Activated CD4-positive, alpha-beta T cell treated with anti-CD3 and anti-CD28 coated beads for 24 hours (primary cell): ENCODE measurements around the gene TIGAR.

Experiments
- DNase-seq, 2 donors: peaks; one replicate each; pipeline ENCODE4 v3.0.0-alpha.2; 2020; ENCODE audit warnings: low read depth in 2 of 2

The TIGAR gene

GRCh38 chr12:4378772-4379171, 57.8 kb downstream of the TIGAR start:
- DNase-seq: no peak

GRCh38 chr12:4379405-4379804, 58.4 kb downstream of the TIGAR start, which contains the start of gene FGF23:
FGF23 (minus strand) TSS chr12:4379712; CDS start chr12:4379582, 130 bp downstream.
- no peak for DNase-seq

GRCh38 chr12:4380332-4380731, 59.3 kb downstream of the TIGAR start:
- no peak for DNase-seq

GRCh38 chr12:4383304-4383865, 62.4 kb downstream of the TIGAR start:
- no peak for DNase-seq

GRCh38 chr12:4386801-4387200, 65.8 kb downstream of the TIGAR start:
- DNase-seq: no peak

- no peak for DNase-seq
Measured at GRCh38 chr12:4387607-4388006, 66.6 kb downstream of the TIGAR start.

DNA sequence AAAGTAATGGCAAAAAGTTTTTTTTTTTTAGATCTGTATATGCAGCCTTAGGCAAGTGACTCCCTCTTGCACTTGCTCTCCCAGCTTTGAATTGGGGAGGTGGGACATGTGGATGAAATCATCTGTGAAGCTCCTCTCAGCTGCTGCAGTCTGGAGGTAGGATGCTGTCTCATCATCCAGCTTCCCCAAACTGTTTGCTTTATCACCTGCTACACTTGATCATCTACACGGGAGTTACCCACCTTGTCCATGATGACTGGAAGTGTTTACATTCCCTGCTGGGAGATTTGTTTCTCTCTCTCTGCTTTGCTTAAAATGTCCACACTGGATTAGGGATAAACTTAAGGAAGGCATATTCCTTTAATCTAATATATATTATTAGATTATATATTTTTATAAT, 67.0 kb downstream of the TIGAR start:
- DNase-seq: no peak

DNA sequence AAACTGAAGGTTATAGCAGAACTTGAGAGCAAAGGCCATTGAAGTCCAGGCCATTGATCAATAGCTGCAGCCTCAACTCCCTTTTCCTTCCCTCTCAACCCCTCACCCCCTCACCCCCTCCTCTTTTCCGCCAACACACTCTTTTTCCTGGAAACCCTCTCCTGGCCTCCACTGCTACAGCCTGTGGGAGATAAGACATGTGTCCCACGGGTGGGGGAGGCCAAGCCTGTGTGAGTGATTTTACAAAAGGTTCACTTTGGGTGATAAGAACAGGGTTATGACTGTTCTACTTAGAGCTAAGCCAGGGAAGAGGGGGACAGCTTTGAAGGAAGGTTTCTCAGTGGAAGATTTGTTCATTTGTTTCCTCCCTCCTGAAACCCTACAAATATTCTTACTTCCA, 67.6 kb downstream of the TIGAR start:
- DNase-seq: no peak

GRCh38 chr12:4392223-4392742, 71.3 kb downstream of the TIGAR start:
- DNase-seq: no peak

- no peak for DNase-seq
Measured at GRCh38 chr12:4393211-4393610, 72.2 kb downstream of the TIGAR start.

DNA sequence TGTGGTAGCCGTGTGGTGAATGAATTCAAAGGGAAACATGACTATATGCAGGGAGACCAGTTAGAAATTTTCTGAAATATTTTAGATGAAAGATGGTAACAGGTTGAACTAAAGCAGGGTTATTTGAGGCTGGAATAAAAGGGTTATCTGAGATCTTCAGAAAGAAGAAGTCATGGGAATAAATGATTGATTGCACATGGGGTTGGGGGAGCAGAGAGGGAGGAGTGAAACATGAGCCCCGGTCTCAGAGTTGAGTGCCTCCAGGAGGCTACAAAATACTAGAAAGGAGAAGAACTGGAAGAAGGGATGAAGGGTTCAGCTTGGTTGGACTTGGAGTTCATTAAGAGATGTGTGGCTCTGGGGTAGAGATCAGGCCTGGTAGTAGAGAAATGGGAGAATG, 74.8 kb downstream of the TIGAR start:
- DNase-seq: no peak

- no peak for DNase-seq
Measured at GRCh38 chr12:4401117-4401516, 80.1 kb downstream of the TIGAR start.

DNA sequence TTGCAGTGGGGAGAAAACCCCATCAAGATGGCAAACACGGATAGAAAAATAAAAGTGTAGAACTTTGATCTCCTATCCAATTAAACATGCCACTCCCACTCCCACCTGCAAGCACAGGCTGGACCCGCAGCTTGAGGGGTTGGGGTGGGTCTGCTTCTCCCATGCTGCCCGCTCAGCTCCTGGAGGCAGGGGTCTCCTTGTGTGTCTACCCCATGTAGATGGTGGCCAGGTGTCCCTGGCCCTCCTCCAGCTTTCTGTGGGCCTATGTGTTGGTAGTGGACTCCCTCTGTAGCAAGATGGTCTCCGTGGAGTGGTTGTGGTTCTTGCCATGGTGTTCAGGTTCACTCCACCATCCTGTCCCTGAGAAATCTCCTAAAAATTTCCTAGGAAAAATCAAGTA, 82.0 kb downstream of the TIGAR start:
- DNase-seq: no peak
